Measurements from ENCODE around the gene TMEM38A. TPM values are rescaled to one million over a fixed set of nuclear protein-coding genes. Genes with fewer than 3 reads are reported as not detected.
"Not testable (repeated sequence)": the region's sequence is repeated elsewhere in the genome, so short reads cannot be mapped to it uniquely, and the experiment has no call there.

TMEM38A gene
- total RNA-seq, 2 experiments from 2014 or later = 0.61 to 0.92 TPM

DNA sequence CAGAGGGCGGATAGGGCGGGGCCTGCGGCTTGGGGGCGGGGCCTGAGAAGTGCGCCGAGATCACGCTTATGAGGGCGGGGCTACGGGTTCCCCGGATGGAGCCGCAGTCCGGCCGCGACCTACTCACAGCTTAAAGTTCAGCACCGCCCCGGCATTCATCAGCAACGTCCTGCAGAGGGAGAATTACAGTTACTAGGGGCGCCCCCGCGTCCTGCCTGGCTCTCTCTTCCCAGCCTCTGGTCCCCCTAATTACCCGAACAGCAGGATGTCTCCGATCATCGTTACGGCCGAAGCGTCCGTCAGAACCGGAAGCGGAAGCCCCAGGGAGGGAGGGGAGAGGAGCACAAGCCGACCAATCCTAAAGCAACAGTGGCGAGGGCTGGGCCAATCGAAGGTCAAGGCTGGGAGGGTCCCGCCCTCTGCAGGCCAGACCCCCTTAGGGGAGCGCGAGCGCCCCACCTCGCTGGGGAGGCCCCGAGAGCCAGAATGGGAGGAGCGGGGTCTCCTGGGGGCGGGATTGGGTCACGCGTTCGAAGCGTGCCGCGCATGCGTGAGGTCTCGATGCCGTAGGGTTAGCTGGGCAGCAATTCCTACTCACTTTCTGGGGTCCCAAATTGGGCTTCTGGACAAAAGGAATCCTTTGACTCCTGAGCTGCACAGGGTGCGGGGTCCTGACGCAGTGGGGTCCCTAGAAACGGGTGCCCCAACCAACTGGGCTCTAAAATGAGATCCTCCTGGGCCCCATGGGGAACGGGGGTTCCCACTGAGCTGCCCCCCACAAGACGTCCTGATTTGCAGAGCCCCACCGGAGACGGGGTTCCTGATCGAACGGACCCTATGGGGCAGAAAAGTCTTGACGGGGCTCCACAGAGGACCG, 869 bp upstream of the TMEM38A start, which contains the start of gene SMIM7:
SMIM7 (minus strand) TSS at position 313 of the 877 bp plus-strand sequence; CDS start at position 279, 34 bp downstream.
- ChIA-PET POLR2A (interaction anchor here (0.6 to 1.3 kb wide), 6 partner anchors 31 to 117 kb away, joined by 3 to 13 read pairs (median 5); partner anchors contain the start of gene MED26), CTCF (interaction anchor here (1.1 to 1.3 kb wide), 3 partner anchors 55 to 124 kb away, joined by 3 to 4 read pairs (median 3); no protein-coding TSS in a partner anchor)

DNA sequence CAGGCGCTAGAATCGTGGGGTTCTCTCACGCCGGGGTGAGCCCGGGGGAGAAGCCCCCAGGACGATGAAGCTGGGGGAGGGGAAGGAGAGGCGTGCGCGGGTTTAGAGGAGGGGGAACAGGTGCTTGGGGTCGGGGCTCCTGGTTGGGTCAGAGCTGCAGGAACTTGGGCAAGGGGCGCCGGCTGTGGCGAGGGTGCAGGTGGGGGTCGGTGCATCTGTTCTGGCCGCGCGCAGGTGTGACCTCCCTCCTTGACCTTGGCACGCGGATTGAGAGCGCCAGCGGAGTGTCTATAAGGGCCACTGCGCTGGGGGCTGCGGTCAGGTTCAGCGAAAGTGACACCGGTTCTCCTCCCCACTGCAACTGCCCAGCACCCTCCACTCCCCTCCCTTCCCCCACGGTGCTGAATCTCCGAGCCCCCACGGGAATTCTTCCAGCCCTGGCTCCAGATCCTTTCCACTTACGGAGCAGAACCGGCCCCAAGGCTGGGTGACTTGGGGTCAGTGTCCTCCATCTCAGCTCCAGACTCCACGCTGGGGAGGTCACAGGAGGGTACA, 618 bp downstream of the TMEM38A start:
- CTCF ChIA-PET = interaction anchor here (0.7 to 1.0 kb wide), 2 partner anchors 110 to 149 kb away, joined by 3 to 4 read pairs; no protein-coding TSS in a partner anchor
- POLR2A ChIA-PET = interaction anchor here (0.6 to 1.3 kb wide), 6 partner anchors 10 to 122 kb away, joined by 3 to 7 read pairs (median 4); partner anchors contain the start of gene MED26

- POLR2A ChIA-PET = no interaction called here
- CTCF ChIA-PET = no interaction called here
Measured at GRCh38 chr19:16668176-16668575, 7.2 kb downstream of the TMEM38A start.

DNA sequence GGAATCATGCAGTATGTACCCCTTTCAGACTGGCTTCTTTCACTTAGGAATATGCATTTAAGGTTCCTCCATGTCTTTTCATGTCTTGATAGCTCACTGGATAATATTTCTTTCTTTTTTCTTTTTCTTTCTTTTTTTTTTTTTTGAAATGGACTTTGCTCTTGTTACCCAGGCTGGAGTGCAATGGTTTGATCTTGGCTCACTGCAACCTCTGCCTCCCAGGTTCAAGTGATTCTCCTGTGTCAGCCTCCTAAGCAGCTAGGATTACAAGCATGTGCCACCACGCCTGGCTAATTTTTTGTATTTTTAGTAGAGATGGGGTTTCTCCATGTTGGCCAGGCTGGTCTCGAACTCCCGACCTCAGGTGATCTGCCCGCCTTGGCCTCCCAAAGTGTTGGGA, 7.8 kb downstream of the TMEM38A start:
- CTCF ChIA-PET, POLR2A ChIA-PET: not testable (repeated sequence)

GRCh38 chr19:16670291-16670690, 9.4 kb downstream of the TMEM38A start:
- ChIA-PET POLR2A (no interaction called here), CTCF (interaction anchor here (0.7 to 1.0 kb wide), 2 partner anchors 12 to 13 kb away, joined by 3 read pairs; no protein-coding TSS in a partner anchor)

DNA sequence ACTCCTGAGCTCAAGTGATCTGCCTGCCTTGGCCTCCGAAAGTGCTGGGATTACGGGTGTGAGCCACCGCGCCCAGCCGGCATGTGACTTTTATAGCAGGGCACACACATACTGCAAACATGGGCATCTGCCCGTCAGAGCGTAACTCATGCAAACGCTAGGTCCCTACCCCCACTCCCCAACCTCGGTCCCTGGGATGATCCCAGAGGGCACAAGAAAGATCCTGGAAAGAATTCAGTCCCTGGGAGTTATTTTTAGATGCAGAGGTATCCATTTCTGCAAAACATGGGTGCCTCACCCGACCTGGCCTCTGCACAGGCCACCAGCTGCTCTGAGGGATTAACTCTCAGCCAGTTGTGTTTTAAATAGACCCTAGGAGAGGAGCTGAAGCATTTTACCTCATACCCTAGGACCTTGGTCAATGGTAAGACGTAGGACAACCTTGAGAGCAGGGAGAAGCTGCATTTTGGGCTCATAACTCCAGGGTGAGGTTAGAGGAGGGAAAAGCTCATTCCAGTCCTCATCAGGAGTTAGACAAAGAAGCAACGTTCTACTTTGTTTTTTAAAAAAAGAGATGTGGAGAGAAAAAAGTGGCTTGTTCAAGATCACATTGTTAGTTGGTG, 10.8 kb downstream of the TMEM38A start:
- ChIA-PET CTCF (interaction anchor here (0.6 kb wide), 1 partner anchor 45 kb away, joined by 3 read pairs; no protein-coding TSS in a partner anchor), POLR2A (no interaction called here)

- ChIA-PET CTCF (no interaction called here), POLR2A (no interaction called here)
Measured at GRCh38 chr19:16673231-16673630, 12.3 kb downstream of the TMEM38A start.

DNA sequence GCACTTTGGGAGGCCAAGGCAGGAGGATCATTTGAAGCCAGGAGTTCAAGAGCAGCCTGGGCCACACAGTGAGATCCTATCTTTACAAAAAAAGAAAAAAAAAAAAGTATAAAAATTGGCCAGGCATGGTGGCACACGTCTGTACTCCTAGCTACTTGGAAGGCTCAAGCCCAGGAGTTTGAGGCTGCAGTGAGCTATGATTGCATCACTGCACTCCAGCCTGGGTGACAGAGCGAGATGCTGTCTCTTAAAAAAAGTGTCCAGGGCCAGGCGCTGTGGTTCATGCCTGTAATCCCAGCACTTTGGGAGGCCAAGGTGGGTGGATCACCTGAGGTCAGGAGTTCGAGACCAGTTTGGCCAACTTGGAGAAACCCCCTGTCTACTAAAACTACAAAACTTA, 12.9 kb downstream of the TMEM38A start:
- POLR2A ChIA-PET = not testable (repeated sequence)

DNA sequence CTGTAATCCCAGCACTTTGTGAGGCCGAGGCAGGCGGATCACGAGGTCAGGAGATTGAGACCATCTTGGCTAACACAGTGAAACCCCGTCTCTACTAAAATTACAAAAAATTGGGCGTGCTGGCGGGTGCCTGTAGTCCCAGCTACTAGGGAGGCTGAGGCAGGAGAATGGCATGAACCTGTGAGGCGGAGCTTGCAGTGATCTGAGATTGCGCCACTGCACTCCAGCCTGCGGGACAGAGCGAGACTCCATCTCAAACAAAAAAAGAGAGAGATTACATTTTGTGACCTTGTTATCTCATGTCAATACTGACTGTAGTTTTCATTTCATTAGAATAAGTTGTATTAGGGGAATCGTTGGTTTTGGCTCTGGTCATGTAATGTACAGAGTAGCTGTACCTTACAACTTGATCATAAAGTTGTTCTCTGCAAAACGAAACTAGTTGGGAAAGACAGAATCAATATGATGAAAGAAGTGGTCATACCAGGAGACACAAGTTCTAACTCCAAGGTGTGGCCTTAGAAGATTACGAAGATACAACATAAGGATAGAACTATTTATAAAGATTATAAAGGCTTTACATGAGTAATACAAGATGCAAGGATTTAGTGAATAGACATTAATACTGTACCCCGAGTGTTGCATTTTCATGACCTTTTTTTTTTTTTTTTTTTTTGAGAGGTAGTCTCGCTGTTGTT, 15.3 kb downstream of the TMEM38A start:
- ChIA-PET CTCF (no interaction called here), POLR2A (no interaction called here)

More for the DNA sequence above, 12.9 kb downstream of the TMEM38A start:
- CTCF ChIA-PET = not testable (repeated sequence)

DNA sequence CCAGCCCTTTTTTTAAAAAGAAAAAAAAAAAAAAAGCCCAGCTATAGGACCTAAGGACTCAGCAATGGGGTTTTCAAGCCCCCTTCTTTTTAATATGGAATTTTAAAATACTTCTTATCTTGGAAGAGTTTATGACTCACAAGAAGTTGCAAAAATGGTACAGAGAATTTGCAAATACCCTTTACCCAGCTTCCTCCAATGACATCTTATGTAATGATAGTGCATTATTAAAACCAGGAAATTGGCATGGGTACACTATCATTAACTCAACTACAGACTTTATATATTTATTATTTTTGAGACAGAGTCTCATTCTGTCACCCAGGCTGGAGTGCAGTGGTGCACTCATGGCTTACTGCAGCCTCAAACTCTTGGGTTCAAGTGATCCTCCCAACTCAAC, 16.1 kb downstream of the TMEM38A start:
- ChIA-PET POLR2A (no interaction called here), CTCF (no interaction called here)

DNA sequence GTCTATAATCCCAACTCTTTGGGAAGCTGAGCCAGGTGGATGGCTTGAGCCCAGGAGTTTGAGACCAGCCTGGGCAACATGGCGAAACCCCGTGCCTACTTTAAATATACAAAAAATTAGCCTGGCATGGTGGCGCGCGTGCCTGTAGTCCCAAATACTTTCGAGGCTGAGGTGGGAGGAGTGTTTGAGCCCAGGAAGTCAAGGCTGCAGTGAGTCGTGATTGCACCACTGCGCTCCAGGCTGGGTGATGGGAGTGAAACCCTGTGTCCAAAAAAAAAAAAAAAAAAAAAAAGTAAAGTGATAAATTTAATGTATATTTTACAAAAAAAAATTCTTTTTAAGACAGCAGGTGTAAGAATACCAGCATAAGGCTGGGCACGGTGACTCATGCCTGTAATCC, 17.6 kb downstream of the TMEM38A start:
- CTCF ChIA-PET = no interaction called here
- POLR2A ChIA-PET = interaction anchor here (0.6 kb wide), 1 partner anchor 14 kb away, joined by 3 read pairs; no protein-coding TSS in a partner anchor

DNA sequence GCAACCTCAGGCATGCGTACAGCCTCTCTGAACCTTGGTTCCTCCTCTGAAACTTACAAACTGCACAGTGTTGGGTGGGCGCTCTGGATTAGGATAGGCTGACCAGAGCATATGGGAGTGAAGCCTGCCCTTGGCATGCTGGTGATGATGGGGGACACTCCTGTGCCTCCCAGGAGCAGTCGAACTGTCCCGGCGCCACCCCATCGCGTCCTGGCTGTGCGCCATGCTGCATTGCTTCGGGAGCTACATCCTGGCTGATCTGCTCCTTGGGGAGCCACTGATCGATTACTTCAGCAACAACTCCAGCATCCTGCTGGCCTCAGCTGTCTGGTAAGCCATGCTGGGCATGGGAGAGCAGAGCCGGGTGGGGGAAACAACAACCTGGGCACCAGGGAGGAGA, 18.9 kb downstream of the TMEM38A start:
- ChIA-PET POLR2A (no interaction called here), CTCF (interaction anchor here (0.8 kb wide), 1 partner anchor 92 kb away, joined by 3 read pairs; no protein-coding TSS in a partner anchor)

DNA sequence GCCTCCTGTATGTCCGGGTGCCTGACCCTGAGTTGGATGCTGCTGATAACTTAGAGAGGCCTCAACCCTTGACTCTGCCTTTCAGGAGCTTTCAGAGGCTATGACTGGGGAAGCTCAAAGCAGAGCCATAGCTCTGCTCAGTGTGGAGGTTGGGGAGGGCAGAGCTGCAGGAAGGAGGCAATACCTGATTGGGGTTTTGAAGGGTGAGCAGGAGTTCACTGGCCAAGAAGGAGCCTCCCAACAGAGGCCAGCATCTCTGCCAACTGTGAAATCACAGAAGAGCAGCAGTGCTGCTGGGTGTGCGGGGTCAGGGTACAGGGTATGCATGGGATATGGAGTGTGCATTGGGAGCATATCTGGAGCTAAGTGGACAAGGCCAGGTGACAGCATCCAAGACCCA, 21.6 kb downstream of the TMEM38A start:
- ChIA-PET POLR2A (no interaction called here), CTCF (no interaction called here)

- ChIA-PET CTCF (interaction anchor here (0.8 kb wide), 1 partner anchor 20 kb away, joined by 3 read pairs; no protein-coding TSS in a partner anchor), POLR2A (no interaction called here)
Measured at GRCh38 chr19:16684216-16684615, 23.3 kb downstream of the TMEM38A start.

DNA sequence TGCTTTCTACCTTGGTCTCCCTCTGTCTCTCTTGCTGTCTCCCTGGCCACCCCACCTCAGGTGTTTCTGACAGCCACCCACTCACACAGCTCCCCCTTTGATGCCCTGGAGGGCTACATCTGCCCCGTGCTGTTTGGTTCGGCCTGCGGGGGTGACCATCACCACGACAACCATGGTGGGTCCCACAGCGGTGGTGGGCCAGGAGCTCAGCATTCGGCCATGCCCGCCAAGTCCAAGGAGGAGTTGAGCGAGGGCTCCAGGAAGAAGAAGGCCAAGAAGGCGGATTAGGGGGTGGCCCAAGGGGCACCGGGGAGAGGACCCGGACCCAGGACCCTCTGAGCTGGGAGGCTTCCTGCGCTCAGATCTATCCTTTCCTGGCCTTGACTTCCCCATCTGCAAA, 27.1 kb downstream of the TMEM38A start:
- POLR2A ChIA-PET = no interaction called here
- CTCF ChIA-PET = no interaction called here

DNA sequence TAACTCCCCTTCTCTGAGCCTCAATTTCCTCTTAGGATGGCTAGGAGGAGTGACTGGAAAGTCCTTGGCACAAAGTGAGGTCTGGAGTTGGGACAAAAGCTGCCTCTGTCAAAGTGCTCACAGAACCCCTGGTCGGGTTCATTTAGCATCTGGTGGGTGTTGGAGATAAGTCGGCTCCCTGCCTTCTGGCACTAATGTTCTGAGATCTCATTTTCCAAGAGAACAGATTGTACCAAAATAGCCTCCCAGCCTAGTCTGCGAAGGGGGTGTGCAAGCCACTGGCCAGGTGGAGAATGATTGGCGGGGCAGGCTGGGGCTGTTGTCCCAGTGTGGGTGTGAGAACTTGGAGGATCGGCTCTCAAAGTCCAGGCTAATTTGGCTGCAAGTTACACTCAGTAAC, 38.0 kb downstream of the TMEM38A start:
- CTCF ChIA-PET = no interaction called here
- POLR2A ChIA-PET = no interaction called here

- POLR2A ChIA-PET = interaction anchor here (0.7 kb wide), 1 partner anchor 170 kb away, joined by 3 read pairs; no protein-coding TSS in a partner anchor
- CTCF ChIA-PET = interaction anchor here (0.6 kb wide), 1 partner anchor 409 kb away, joined by 3 read pairs; no protein-coding TSS in a partner anchor
Measured at GRCh38 chr19:16702123-16702522, 41.2 kb downstream of the TMEM38A start.

DNA sequence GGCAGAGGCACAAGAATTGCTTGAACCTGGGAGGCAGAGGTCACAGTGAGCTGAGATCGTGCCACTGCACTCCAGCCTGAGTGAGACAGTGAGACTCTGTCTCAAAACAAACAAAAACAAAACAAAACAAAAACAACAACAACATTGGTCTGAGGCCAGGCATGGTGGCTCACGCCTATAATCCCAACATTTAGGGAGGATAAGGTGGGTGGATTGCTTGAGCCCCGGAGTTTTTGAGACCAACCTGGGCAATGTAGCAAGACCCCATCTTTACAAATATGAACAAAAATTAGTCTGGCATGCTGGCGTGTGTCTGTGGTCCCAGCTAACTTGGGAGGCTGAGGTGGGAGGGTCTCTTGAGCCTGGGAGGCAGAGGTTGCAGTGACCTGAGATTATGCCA, 42.7 kb downstream of the TMEM38A start:
- ChIA-PET POLR2A (no interaction called here), CTCF (no interaction called here)

GRCh38 chr19:16710870-16711269, 49.9 kb downstream of the TMEM38A start:
- CTCF ChIA-PET = interaction anchor here (0.7 kb wide), 1 partner anchor 125 kb away, joined by 3 read pairs; no protein-coding TSS in a partner anchor
- POLR2A ChIA-PET = not testable (repeated sequence)

Data from activated CD8-positive, alpha-beta memory T cell treated with anti-CD3 and anti-CD28 coated beads for 36 hours (primary cell).